ENCODE data around the gene RDH16.
A peak's percentile ranks its signal among the peaks of the same experiment; 100 is the strongest.

The RDH16 gene, protein sequence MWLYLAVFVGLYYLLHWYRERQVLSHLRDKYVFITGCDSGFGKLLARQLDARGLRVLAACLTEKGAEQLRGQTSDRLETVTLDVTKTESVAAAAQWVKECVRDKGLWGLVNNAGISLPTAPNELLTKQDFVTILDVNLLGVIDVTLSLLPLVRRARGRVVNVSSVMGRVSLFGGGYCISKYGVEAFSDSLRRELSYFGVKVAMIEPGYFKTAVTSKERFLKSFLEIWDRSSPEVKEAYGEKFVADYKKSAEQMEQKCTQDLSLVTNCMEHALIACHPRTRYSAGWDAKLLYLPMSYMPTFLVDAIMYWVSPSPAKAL

GRCh38 chr12:56957229-56958052 lies at the start of gene RDH16:
RDH16 (minus strand) TSS chr12:56957608; CDS start chr12:56957462, 146 bp downstream.
- no peak for DNase-seq

GRCh38 chr12:57006809-57007475 lies 49.5 kb upstream of the RDH16 start:
- DNase-seq = no peak

GRCh38 chr12:57005980-57006808 lies 48.8 kb upstream of the RDH16 start, which contains the start of gene ZBTB39:
ZBTB39 (minus strand) TSS chr12:57006546; CDS start chr12:57004917, 1,629 bp downstream.
- peak in 1 of 2 experiments; percentile 48 for DNase-seq

DNA sequence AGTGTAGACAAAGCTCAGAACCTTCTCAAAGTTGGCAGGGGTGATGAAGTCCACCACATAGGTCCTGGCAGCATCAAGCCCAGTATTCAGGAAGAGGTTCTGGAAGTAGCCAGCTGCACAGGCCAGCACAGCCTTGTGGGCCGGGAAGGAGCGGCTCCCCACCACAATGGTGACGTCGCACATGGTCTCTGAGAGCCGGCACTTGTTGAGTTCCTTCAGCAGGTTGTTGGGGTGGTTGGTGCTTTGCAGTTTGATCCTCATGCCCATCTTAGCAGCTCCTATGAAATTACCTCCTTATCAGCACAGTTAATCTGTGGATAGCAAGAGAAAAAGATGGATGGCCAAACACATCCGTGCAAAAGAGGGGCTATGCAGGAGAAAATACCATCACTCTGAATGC lies 47.2 kb upstream of the RDH16 start:
- no peak for DNase-seq

- no peak for DNase-seq
These were observed 46.0 kb upstream of the RDH16 start for GRCh38 chr12:57003395-57003794.

DNA sequence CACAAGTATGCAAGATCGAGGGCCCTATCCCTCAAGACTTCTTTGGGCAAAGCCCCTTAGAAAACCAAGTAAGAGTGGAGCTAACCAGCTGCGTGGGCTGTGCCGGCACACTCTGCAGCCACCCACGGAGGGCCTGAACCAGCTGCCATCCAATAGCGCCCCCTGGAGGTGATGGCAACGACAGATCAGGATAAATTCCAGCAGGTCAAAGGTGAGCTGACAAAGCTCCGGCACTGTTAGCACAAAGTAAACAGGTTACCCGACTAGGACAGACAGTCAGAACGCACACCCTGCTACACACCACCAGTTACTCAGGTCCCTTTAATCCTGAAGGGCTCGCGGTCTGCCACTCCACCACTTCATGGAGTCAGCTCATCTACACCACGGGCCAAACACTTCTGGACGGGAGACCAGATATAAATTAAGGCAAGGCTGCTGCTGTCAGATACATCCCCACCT lies 44.1 kb upstream of the RDH16 start:
- DNase-seq = peak in 1 of 2 experiments; percentile 22

GRCh38 chr12:57000393-57000792 lies 43.0 kb upstream of the RDH16 start:
- no peak for DNase-seq

DNA sequence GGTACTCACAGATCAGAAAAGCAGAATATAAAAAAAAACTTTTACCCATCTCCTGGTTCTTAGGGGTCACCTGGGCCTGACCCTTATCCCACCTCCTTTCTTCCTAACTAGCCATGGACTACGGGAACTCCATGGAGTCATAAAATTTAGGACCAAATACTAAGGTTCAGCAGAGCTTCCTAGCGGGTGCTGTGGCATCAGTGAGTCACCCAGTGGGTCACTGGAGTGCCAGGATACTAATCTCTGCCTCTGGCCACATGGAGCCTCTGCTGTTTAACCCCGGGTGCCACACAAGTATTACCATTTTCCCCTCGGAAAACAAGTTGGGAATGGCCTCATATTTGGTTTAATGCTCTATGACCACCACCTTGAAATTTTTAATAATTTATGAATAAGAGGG lies 42.0 kb upstream of the RDH16 start:
- DNase-seq = no peak

DNA sequence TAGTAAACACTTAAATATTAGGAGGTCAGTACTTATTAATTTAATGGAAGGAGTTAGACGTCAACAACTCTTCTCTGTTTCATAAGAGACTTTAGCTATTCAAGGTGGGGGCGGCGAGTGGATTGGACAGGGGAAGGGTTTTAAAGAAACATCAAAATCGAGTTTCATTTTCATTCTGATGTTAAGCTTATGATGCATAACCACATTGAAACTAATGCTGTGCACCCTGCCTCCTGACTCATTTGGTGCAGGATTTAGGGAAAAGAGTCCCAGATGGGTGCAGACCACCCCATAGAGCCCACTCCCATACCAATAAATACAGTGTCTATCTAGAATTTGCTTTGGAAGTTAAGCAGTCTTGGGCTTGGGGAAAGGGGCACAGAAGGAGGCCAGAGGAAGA lies 41.6 kb upstream of the RDH16 start:
- DNase-seq = no peak

GRCh38 chr12:56998316-56998715 lies 40.9 kb upstream of the RDH16 start:
- no peak for DNase-seq

DNA sequence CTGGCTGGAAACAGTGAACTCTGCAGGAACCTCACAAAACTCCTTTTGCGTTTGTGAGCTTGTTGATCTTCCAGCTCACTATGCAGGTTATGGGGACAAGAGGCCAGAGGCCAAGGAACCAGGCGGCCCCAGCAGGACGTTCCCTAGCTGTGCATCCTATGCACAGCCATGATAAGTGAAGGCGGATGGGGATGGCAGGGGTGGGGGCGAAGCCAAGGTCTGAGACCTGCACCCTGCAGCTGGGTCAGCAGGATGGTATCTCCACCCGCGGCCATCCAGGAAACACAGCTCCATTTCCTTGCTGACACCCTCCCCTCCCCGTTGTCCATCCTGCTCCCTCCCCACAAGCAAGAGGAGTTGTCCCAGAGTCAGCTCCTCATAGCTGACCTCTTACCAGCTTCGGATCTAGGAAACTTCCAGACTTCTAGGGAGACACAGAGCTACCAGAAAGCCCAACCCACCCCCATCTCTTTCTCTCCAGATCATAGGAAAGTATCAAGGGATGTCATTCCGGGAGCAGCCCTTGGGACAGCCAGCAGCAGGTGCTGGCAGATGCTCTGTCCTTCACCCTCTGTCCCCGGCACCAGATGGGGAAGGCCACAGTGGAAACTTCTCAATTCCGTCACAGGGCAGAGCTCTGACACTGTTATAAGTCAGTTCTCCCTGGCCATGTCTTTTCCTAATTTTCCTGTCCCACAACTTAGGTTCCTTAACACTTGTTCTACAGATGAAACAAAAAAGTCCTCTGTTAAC lies 39.6 kb upstream of the RDH16 start:
- DNase-seq = no peak

DNA sequence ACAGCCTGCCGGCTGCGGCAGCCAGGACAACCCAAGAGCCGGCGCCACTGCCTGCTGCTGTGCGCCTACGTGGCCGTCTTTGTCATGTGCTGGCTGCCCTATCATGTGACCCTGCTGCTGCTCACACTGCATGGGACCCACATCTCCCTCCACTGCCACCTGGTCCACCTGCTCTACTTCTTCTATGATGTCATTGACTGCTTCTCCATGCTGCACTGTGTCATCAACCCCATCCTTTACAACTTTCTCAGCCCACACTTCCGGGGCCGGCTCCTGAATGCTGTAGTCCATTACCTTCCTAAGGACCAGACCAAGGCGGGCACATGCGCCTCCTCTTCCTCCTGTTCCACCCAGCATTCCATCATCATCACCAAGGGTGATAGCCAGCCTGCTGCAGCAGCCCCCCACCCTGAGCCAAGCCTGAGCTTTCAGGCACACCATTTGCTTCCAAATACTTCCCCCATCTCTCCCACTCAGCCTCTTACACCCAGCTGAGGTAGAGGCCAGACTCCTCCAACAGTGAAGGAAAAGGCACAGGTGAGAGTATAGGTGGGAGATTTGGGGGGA lies 38.6 kb upstream of the RDH16 start:
- DNase-seq = no peak

DNA sequence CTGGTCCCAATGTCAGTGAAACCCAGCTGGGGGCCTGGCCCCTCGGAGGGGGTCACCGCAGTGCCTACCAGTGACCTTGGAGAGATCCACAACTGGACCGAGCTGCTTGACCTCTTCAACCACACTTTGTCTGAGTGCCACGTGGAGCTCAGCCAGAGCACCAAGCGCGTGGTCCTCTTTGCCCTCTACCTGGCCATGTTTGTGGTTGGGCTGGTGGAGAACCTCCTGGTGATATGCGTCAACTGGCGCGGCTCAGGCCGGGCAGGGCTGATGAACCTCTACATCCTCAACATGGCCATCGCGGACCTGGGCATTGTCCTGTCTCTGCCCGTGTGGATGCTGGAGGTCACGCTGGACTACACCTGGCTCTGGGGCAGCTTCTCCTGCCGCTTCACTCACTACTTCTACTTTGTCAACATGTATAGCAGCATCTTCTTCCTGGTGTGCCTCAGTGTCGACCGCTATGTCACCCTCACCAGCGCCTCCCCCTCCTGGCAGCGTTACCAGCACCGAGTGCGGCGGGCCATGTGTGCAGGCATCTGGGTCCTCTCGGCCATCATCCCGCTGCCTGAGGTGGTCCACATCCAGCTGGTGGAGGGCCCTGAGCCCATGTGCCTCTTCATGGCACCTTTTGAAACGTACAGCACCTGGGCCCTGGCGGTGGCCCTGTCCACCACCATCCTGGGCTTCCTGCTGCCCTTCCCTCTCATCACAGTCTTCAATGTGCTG lies 38.0 kb upstream of the RDH16 start:
- DNase-seq = no peak

- DNase-seq = no peak
These were observed 36.9 kb upstream of the RDH16 start for GRCh38 chr12:56994231-56994746.

- no peak for DNase-seq
These were observed 35.9 kb upstream of the RDH16 start for GRCh38 chr12:56993346-56993745.

DNA sequence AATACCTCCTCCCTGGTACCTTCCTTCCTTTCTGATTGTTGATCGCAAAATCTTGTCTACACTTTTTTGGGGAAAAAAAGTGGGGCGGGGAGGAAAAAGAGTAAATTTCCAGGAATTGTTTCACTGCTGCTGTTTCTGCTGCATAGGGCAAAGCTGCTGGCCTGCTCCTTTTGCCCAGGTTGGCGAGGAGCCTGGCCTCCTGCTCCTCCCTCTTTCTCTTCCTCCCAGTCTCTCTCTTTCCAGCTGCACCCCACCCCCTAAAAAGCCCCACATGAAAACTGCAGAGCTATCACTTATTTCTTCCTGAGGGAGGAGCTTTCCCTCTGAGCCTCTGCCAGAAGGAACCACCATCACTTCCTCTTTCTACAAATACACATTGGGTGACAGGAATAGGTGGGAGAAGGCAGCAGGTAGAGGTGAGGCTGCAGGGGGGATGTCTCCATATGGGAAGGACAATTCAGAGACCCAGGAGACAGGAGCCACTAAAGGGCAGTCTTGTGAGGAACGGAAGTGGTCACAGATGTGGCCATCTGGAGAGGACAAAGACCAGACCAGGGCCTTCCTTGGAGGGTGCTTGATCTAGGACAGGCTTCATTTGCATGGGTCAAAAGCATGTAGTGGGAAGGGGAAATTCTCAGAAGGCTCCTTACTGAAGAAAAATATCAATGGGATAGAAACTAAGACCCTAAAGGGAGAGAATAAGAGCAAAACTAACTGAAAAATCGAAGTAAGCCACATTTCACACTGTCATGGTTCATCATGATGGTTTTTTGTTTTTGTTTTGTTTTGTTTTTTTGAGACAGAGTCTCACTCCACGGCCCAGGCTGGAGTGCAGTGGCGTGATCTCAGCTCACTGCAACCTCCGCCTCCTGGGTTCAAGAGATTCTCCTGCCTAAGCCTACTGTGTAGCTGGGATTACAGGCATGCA lies 34.2 kb upstream of the RDH16 start:
- no peak for DNase-seq

DNA sequence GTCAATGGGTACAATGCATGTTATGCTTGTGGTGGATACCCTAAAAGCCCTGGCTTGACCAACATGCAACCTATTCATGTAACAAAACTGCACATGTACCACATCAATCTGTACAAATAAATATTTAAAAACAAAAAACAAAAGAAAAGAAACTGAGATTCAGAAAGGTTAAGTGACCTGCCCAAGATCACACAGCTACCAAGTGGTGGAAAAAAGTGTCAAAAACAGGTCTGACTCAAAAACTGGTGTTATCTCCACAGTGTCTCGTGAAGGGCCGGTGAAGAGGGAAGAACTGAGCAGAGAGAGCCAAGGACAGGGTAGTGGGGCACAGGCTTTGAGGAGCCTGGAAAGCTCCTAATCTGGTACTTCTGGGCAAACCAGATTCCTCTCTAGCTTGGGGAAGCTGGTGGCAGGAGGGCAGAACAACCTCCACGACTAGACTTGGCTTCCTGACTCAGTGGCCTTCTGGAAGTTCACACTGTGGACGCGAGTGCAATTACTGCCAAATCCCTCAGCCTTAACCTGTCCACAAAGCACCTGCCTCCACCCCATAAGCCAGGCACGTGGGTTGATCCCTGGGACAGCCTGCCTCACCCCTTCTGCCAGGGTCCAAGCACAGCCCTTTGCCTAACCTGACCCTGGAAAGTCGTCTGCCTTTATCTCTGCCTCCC lies 33.4 kb upstream of the RDH16 start:
- no peak for DNase-seq

DNA sequence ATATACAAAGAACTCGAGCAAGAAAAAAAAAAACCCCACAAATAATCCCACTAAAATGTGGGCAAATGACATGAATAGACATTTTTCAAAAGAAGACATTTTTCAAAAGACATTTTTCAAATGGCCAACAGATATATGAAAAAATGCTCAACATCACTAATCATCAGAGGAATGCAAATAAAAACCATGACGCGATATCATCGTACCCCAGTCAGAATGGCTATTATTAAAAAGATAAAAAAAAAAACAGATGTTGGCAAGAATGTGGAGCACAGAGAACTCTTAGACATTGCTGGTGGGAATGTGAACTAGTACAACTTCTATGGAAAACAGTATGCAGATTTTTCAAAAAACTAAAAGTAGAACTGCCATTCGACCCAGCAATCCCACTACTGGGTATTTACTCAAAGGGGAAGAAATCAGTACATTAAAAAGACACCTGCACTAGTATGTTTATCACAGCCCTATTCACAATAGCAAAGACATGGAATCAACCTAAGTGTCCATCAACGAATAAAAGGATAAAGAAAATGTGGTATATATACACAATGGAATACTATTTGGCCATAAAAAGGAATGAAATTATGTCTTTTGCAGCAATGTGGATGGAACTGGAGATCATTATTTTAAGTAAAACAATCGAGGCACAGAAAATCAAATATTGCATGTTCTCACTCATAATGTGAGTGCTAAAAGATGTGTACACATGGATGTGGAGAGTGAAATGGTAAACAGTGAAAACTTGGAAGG lies 32.6 kb upstream of the RDH16 start:
- no peak for DNase-seq

Measured in NCI-H187 (cell line).